ENCODE data around the gene FGFRL1. TPM values are rescaled to one million over a fixed set of nuclear protein-coding genes. Genes with fewer than 3 reads are reported as not detected.

FGFRL1 gene
- total RNA-seq, 1 experiment from 2014 or later: 26.1 TPM

GRCh38 chr4:971666-972500 is 39.5 kb upstream of the FGFRL1 start:
- Histone ChIP-seq H3K27me3 (ENCODE audit: insufficient read depth, low read length) (peaks cover 3% of the 10 kb centered on the region; the same call in 1 of the 2 replicates), H2BK15ac (ENCODE audit: low read depth, low read length) (no peak overlapping the region), H3K79me1 (ENCODE audit: insufficient read depth, low read depth, low read length, poor library complexity, severe bottlenecking) (no peaks in the 10 kb centered on the region), H2BK20ac (ENCODE audit: low read depth, low read length, poor library complexity, severe bottlenecking) (no peak overlapping the region), H3K79me2 (ENCODE audit: insufficient read depth, low read length) (no peaks in the 10 kb centered on the region), H4K20me1 (ENCODE audit: control insufficient read depth, insufficient read depth, insufficient read length) (no peaks in the 10 kb centered on the region), H3K23ac (ENCODE audit: insufficient read length, low read depth, low read length) (no peak overlapping the region), H3K27ac (ENCODE audit: insufficient read length, low read depth, low read length) (no peak overlapping the region), H3K4me1 (ENCODE audit: insufficient read depth, low read length) (no peaks in the 10 kb centered on the region), H3K4me2 (ENCODE audit: insufficient read depth, insufficient read length, low read length) (no peak overlapping the region), H2BK5ac (ENCODE audit: insufficient read length, low read length) (no peak overlapping the region), H3K9ac (ENCODE audit: extremely low read depth, insufficient read length, low read length) (no peak overlapping the region), H4K5ac (ENCODE audit: insufficient read length, low read depth, low read length) (no peak overlapping the region), H3K56ac (ENCODE audit: insufficient read length, low read depth, low read length) (no peak overlapping the region), H3K4ac (ENCODE audit: low read depth, low read length) (no peak overlapping the region), H2BK120ac (ENCODE audit: low read depth, low read length, poor library complexity, severe bottlenecking) (no peak overlapping the region), H3K9me3 (ENCODE audit: control insufficient read depth, low read depth, low read length) (no peaks in the 10 kb centered on the region), H2AK5ac (ENCODE audit: insufficient read length, low read length) (no peak overlapping the region), H3K23me2 (ENCODE audit: insufficient read length, low read depth, low read length, poor library complexity, severe bottlenecking) (peaks cover 5% of the 10 kb centered on the region), H4K91ac (ENCODE audit: insufficient read length, low read depth, low read length) (no peak overlapping the region), H3T11ph (ENCODE audit: low read length) (no peak overlapping the region), H3K18ac (ENCODE audit: insufficient read length, low read depth, low read length) (no peak overlapping the region), H4K8ac (replicated peaks; ENCODE audit: insufficient read length, low read depth, low read length) (no peak overlapping the region), H2AFZ (ENCODE audit: low read length) (no peak overlapping the region), H2BK12ac (ENCODE audit: insufficient read length, low read depth, low read length) (no peak overlapping the region), H3K14ac (ENCODE audit: insufficient read depth, low read length) (no peak overlapping the region; the same call in 1 of the 2 replicates)
- no peak for TF ChIP-seq CTCF (conservative IDR thresholded peaks at IDR 0.05)
- H3K4me3 Mint-ChIP-seq: peak overlapping the region; percentile 48 to 63; a peak in 2 of 5 replicates
- no peak overlapping the region for H3K27ac Mint-ChIP-seq
- H3K4me1 Mint-ChIP-seq: peaks cover 0 to 2% of the 10 kb centered on the region in 2 experiments; a peak in 1 of 4 replicates
- DNase-seq: no peak
- WGBS (ENCODE audit: extremely low coverage, insufficient read length, low lambda C conversion rate): no CpG with 5 or more reads among the region's 24 CpGs
- peaks cover 5 to 8% of the 10 kb centered on the region in 2 experiments; a peak in 3 of 5 replicates for H3K9me3 Mint-ChIP-seq
- no peaks in the 10 kb centered on the region for H3K36me3 Mint-ChIP-seq (ENCODE audit: insufficient read depth in 1 of 3, low read depth in 3 of 3)
- peaks cover 25% of the 10 kb centered on the region for H3K27me3 Mint-ChIP-seq (ENCODE audit: low read depth)

All from H9 (cell line).